CD8-positive, alpha-beta memory T cell (primary cell): ENCODE data around the gene KAZN. TPM values are rescaled to one million over a fixed set of nuclear protein-coding genes. Genes with fewer than 3 reads are reported as not detected.

Experiments used
- CTCF ChIA-PET: fragments of 350-600 bp; sonication (Branson Sonifier 250); formaldehyde crosslinking; loops from one replicate; lab custom pipeline; 2021; ENCODE audit warnings: antibody characterized with exemption; lab: Charles Lee
- POLR2A ChIA-PET: fragments of 350-600 bp; sonication (Branson Sonifier 250); formaldehyde crosslinking; loops from one replicate; lab custom pipeline; 2021; ENCODE audit warnings: antibody characterized with exemption; lab: Charles Lee
- DNase-seq, 5 donors: peaks; one replicate each; pipeline versions ENCODE4 v3.0.0 to v3.0.0-alpha.2; 2020 to 2022; ENCODE audit warnings: mixed read lengths in 1 of 5
- H3K27ac ChIP-seq: one replicate; pipeline ENCODE4 v1.7.0; 2013; ENCODE audit warnings: low read depth, mild to moderate bottlenecking, low read length, moderate library complexity
- H3K27me3 ChIP-seq: 2 replicates; pipeline ENCODE4 v1.7.0; 2013; ENCODE audit warnings: low read length, mild to moderate bottlenecking; ENCODE audit not compliant: insufficient read depth, poor library complexity, severe bottlenecking
- H3K36me3 ChIP-seq: 2 replicates; pipeline ENCODE4 v1.7.0; 2013; ENCODE audit warnings: mild to moderate bottlenecking, low read length, moderate library complexity; ENCODE audit not compliant: insufficient read depth
- H3K4me1 ChIP-seq: 2 replicates; pipeline ENCODE4 v1.7.0; 2013; ENCODE audit warnings: mild to moderate bottlenecking, low read length, moderate library complexity; ENCODE audit not compliant: insufficient read depth
- H3K4me3 ChIP-seq: 2 replicates; pipeline ENCODE4 v1.7.0; 2013; ENCODE audit warnings: mild to moderate bottlenecking, low read length
- H3K9me3 ChIP-seq: 2 replicates; pipeline ENCODE4 v1.7.0; 2013; ENCODE audit warnings: mild to moderate bottlenecking, low read length
- H3K27ac Mint-ChIP-seq, 8 donors: one replicate each; pipeline ENCODE4 v1.8.0; 2020 to 2021; ENCODE audit warnings: mixed read lengths in 8 of 8, mild to moderate bottlenecking in 6 of 8, inconsistent platforms in 3 of 8, moderate library complexity in 3 of 8
- H3K27me3 Mint-ChIP-seq, 2 donors: one replicate each; pipeline ENCODE4 v1.8.0; 2020 to 2021; ENCODE audit warnings: mixed read lengths in 2 of 2, mild to moderate bottlenecking in 1 of 2, moderate library complexity in 1 of 2
- H3K36me3 Mint-ChIP-seq, 3 donors: one replicate each; pipeline ENCODE4 v1.8.0; 2020 to 2021; ENCODE audit warnings: mixed read lengths in 3 of 3, inconsistent platforms in 1 of 3, mild to moderate bottlenecking in 1 of 3
- H3K4me1 Mint-ChIP-seq, 3 donors: one replicate each; pipeline ENCODE4 v1.8.0; 2020 to 2021; ENCODE audit warnings: mixed read lengths in 3 of 3, inconsistent platforms in 1 of 3, mild to moderate bottlenecking in 1 of 3
- H3K4me3 Mint-ChIP-seq, 7 donors: one replicate each; pipeline ENCODE4 v1.8.0; 2020 to 2021; ENCODE audit warnings: mixed read lengths in 7 of 7, mild to moderate bottlenecking in 6 of 7, moderate library complexity in 4 of 7, inconsistent platforms in 2 of 7
- H3K9me3 Mint-ChIP-seq, 5 donors: one replicate each; pipeline ENCODE4 v1.8.0; 2020 to 2022; ENCODE audit warnings: mixed read lengths in 5 of 5, mild to moderate bottlenecking in 3 of 5, moderate library complexity in 2 of 5, inconsistent platforms in 1 of 5
- polyA plus RNA-seq: library from polyadenylated mRNA; unstranded; fragments of 300-500 nt; fragmentation: Illumina TruSeq; gene quantifications from one replicate; pipeline ENCODE4 v1.2.3, GENCODE V29; 2021
- total RNA-seq, 2 experiments: library from RNA; stranded (reverse); gene quantifications; one replicate each; pipeline ENCODE4 v1.2.3, GENCODE V29; 2021

Gene KAZN
- total and polyA plus RNA-seq, 3 experiments from 2014 or later, result 0.15 to 0.35 (median 0.18) TPM

- Histone ChIP-seq H3K4me1 (no peaks in the 10 kb centered on the region), H3K9me3 (no peaks in the 10 kb centered on the region), H3K36me3 (no peaks in the 10 kb centered on the region), H3K27ac (no peak overlapping the region), H3K4me3 (no peak overlapping the region), H3K27me3 (no peaks in the 10 kb centered on the region)
- H3K27ac Mint-ChIP-seq, result no peak overlapping the region
- H3K27me3 Mint-ChIP-seq, result peaks cover 11 to 17% of the 10 kb centered on the region in 2 donors
- no peak overlapping the region for H3K4me3 Mint-ChIP-seq
- ChIA-PET POLR2A (no interaction called here), CTCF (no interaction called here)
- peaks cover 0 to 2% (median 0%) of the 10 kb centered on the region in 5 donors for H3K9me3 Mint-ChIP-seq
- no peaks in the 10 kb centered on the region for H3K4me1 Mint-ChIP-seq
- no peak for DNase-seq
- H3K36me3 Mint-ChIP-seq, result no peaks in the 10 kb centered on the region
Observed at GRCh38 chr1:14873677-14874076, 275.2 kb downstream of the KAZN start.

- DNase-seq, result no peak
- H3K4me3 ChIP-seq, result no peak overlapping the region
- H3K27ac ChIP-seq, result no peak overlapping the region
- H3K27me3 ChIP-seq, result no peaks in the 10 kb centered on the region
- no peaks in the 10 kb centered on the region for H3K9me3 Mint-ChIP-seq
- H3K27me3 Mint-ChIP-seq, result peaks cover 10 to 15% of the 10 kb centered on the region in 2 donors
- H3K36me3 ChIP-seq, result no peaks in the 10 kb centered on the region
- H3K9me3 ChIP-seq, result no peaks in the 10 kb centered on the region
- no peaks in the 10 kb centered on the region for H3K36me3 Mint-ChIP-seq
- no peaks in the 10 kb centered on the region for H3K4me1 ChIP-seq
- no peak overlapping the region for H3K4me3 Mint-ChIP-seq
- H3K4me1 Mint-ChIP-seq, result no peaks in the 10 kb centered on the region
- ChIA-PET CTCF (no interaction called here), POLR2A (no interaction called here)
- H3K27ac Mint-ChIP-seq, result no peak overlapping the region
Observed at GRCh38 chr1:14875524-14876509, 277.3 kb downstream of the KAZN start.

GRCh38 chr1:14876747-14877146 lies 278.3 kb downstream of the KAZN start:
- Mint-ChIP-seq H3K27ac (no peak overlapping the region), H3K4me3 (no peak overlapping the region), H3K36me3 (no peaks in the 10 kb centered on the region), H3K9me3 (no peaks in the 10 kb centered on the region), H3K27me3 (peaks cover 4 to 11% of the 10 kb centered on the region in 2 donors), H3K4me1 (no peaks in the 10 kb centered on the region)
- no peaks in the 10 kb centered on the region for H3K27me3 ChIP-seq
- POLR2A ChIA-PET, result no interaction called here
- H3K36me3 ChIP-seq, result no peaks in the 10 kb centered on the region
- H3K4me1 ChIP-seq, result no peaks in the 10 kb centered on the region
- CTCF ChIA-PET, result no interaction called here
- no peak overlapping the region for H3K27ac ChIP-seq
- DNase-seq, result no peak
- no peaks in the 10 kb centered on the region for H3K9me3 ChIP-seq
- no peak overlapping the region for H3K4me3 ChIP-seq

- ChIA-PET POLR2A (no interaction called here), CTCF (no interaction called here)
- no peak overlapping the region for H3K4me3 Mint-ChIP-seq
- no peaks in the 10 kb centered on the region for H3K4me1 Mint-ChIP-seq
- no peaks in the 10 kb centered on the region for H3K9me3 Mint-ChIP-seq
- no peaks in the 10 kb centered on the region for H3K27me3 ChIP-seq
- no peak overlapping the region for H3K27ac ChIP-seq
- H3K27ac Mint-ChIP-seq, result no peak overlapping the region
- no peak for DNase-seq
- peaks cover 7 to 10% of the 10 kb centered on the region in 2 donors for H3K27me3 Mint-ChIP-seq
- no peaks in the 10 kb centered on the region for H3K36me3 Mint-ChIP-seq
- no peak overlapping the region for H3K4me3 ChIP-seq
- H3K9me3 ChIP-seq, result no peaks in the 10 kb centered on the region
- no peaks in the 10 kb centered on the region for H3K4me1 ChIP-seq
- no peaks in the 10 kb centered on the region for H3K36me3 ChIP-seq
Observed at GRCh38 chr1:14877224-14877623, 278.7 kb downstream of the KAZN start.

GRCh38 chr1:14878124-14878523 lies 279.6 kb downstream of the KAZN start:
- Mint-ChIP-seq H3K9me3 (no peaks in the 10 kb centered on the region), H3K4me3 (no peak overlapping the region), H3K27ac (no peak overlapping the region), H3K27me3 (peaks cover 10 to 12% of the 10 kb centered on the region in 2 donors), H3K4me1 (no peaks in the 10 kb centered on the region), H3K36me3 (no peaks in the 10 kb centered on the region)
- no peak overlapping the region for H3K27ac ChIP-seq
- no peaks in the 10 kb centered on the region for H3K4me1 ChIP-seq
- ChIA-PET POLR2A (no interaction called here), CTCF (no interaction called here)
- H3K4me3 ChIP-seq, result no peak overlapping the region
- no peaks in the 10 kb centered on the region for H3K9me3 ChIP-seq
- H3K27me3 ChIP-seq, result no peaks in the 10 kb centered on the region
- H3K36me3 ChIP-seq, result no peaks in the 10 kb centered on the region
- no peak for DNase-seq

GRCh38 chr1:14878951-14879350 lies 280.5 kb downstream of the KAZN start:
- no peaks in the 10 kb centered on the region for H3K9me3 Mint-ChIP-seq
- no peak overlapping the region for H3K4me3 Mint-ChIP-seq
- Histone ChIP-seq H3K9me3 (no peaks in the 10 kb centered on the region), H3K36me3 (no peaks in the 10 kb centered on the region), H3K27me3 (no peaks in the 10 kb centered on the region), H3K4me1 (no peaks in the 10 kb centered on the region), H3K27ac (no peak overlapping the region), H3K4me3 (no peak overlapping the region)
- ChIA-PET CTCF (no interaction called here), POLR2A (no interaction called here)
- peaks cover 10 to 16% of the 10 kb centered on the region in 2 donors for H3K27me3 Mint-ChIP-seq
- H3K27ac Mint-ChIP-seq, result no peak overlapping the region
- H3K36me3 Mint-ChIP-seq, result no peaks in the 10 kb centered on the region
- no peaks in the 10 kb centered on the region for H3K4me1 Mint-ChIP-seq
- DNase-seq, result no peak

GRCh38 chr1:14880456-14881316 lies 282.2 kb downstream of the KAZN start:
- H3K27ac ChIP-seq, result no peak overlapping the region
- DNase-seq, result no peak
- ChIA-PET POLR2A (no interaction called here), CTCF (no interaction called here)
- peaks cover 7 to 16% of the 10 kb centered on the region in 2 donors for H3K27me3 Mint-ChIP-seq
- no peaks in the 10 kb centered on the region for H3K9me3 Mint-ChIP-seq
- no peak overlapping the region for H3K4me3 Mint-ChIP-seq
- H3K36me3 ChIP-seq, result no peaks in the 10 kb centered on the region
- H3K4me3 ChIP-seq, result no peak overlapping the region
- no peak overlapping the region for H3K27ac Mint-ChIP-seq
- no peaks in the 10 kb centered on the region for H3K36me3 Mint-ChIP-seq
- H3K27me3 ChIP-seq, result no peaks in the 10 kb centered on the region
- no peaks in the 10 kb centered on the region for H3K4me1 ChIP-seq
- no peaks in the 10 kb centered on the region for H3K4me1 Mint-ChIP-seq
- no peaks in the 10 kb centered on the region for H3K9me3 ChIP-seq
